ENCODE data around the gene STAG1. TPM values are rescaled to one million over a fixed set of nuclear protein-coding genes. Genes with fewer than 3 reads are reported as not detected.

STAG1 gene
- total RNA-seq, 1 donor from 2014 or later: 57.1 TPM

DNA sequence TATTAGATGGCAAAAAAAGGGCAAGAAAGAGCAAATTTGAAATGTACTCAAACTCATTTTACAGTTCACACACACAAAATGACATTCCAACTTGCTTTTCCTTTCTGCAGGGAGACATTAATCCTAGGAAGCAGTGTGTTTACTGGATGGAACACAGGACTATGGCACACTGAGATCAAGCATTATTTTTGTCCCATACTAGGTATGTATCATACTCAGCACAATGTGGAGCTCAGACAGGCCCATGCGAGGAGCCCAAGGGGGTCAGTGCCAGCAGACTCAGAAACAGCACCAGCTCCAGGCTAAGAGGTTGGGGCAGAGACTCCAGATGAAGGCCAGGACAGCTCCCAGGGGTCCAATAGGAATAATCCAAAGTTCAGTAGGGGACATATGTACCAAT lies 36.0 kb upstream of the STAG1 start:
- CTCF ChIA-PET: no interaction called here
- intact Hi-C loops (cut with micrococcal nuclease): no loop called here
- no peak for DNase-seq

GRCh38 chr3:136787349-136787748 lies 35.2 kb upstream of the STAG1 start:
- Mint-ChIP-seq H3K36me3 (ENCODE audit: low read depth) (no peaks in the 10 kb centered on the region), H3K27ac (no peak overlapping the region), H3K4me3 (no peak overlapping the region), H3K27me3 (peaks cover 4% of the 10 kb centered on the region), H3K9me3 (no peaks in the 10 kb centered on the region), H3K4me1 (peaks cover 4% of the 10 kb centered on the region)
- no peak for TF ChIP-seq CTCF (IDR thresholded peaks at IDR 0.05)
- POLR2A ChIA-PET: no interaction called here
- DNase-seq: no peak
- no peak for ATAC-seq (ENCODE audit: low read depth)
- intact Hi-C loops (cut with micrococcal nuclease): no loop called here
- CTCF ChIA-PET: interaction anchor here (1.0 kb wide), 1 partner anchor 35 kb away, joined by 3 read pairs; no protein-coding TSS in a partner anchor

More for the DNA sequence above, 36.0 kb upstream of the STAG1 start:
- no peak overlapping the region for H3K27ac Mint-ChIP-seq
- peaks cover 4% of the 10 kb centered on the region for H3K27me3 Mint-ChIP-seq
- TF ChIP-seq CTCF (IDR thresholded peaks at IDR 0.05): no peak
- H3K4me3 Mint-ChIP-seq: no peak overlapping the region
- no peaks in the 10 kb centered on the region for H3K36me3 Mint-ChIP-seq (ENCODE audit: low read depth)
- POLR2A ChIA-PET: no interaction called here
- no peak for ATAC-seq (ENCODE audit: low read depth)
- no peaks in the 10 kb centered on the region for H3K9me3 Mint-ChIP-seq
- peaks cover 4% of the 10 kb centered on the region for H3K4me1 Mint-ChIP-seq

DNA sequence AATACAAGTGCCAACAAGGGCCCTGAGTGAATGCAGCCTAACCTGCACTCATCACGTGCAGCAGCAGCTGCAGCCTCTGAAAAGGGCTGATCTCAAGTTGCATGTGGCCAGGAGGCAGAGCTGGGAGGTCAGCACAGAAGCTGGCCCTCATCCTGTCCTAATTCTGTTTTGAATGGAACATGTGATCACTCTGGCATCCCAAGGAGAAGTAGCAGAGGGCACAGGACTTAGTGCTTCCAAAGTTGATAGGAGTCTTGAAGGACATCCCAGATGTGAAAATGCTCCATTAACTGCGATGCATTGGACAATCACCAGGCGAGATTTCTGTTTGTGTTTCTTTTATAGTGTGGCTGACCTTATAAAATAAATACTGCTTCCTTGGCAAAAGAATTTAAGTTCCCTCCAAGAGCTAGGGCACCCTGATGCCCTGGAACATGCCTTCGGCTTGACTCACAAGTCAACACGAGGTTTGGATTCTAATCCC lies 31.6 kb upstream of the STAG1 start:
- CTCF ChIA-PET: no interaction called here

GRCh38 chr3:136780741-136781140 lies 28.6 kb upstream of the STAG1 start:
- ChIA-PET POLR2A (no interaction called here), CTCF (no interaction called here)
- Mint-ChIP-seq H3K4me3 (no peak overlapping the region), H3K9me3 (no peaks in the 10 kb centered on the region), H3K36me3 (ENCODE audit: low read depth) (no peaks in the 10 kb centered on the region), H3K27me3 (no peaks in the 10 kb centered on the region), H3K4me1 (no peaks in the 10 kb centered on the region), H3K27ac (no peak overlapping the region)
- ATAC-seq (ENCODE audit: low read depth) (no peak), DNase-seq (no peak)
- intact Hi-C loops (cut with micrococcal nuclease): no loop called here
- no peak for TF ChIP-seq CTCF (IDR thresholded peaks at IDR 0.05)

More for the DNA sequence above, 31.6 kb upstream of the STAG1 start:
- Mint-ChIP-seq H3K4me1 (peaks cover 4% of the 10 kb centered on the region), H3K27me3 (no peaks in the 10 kb centered on the region), H3K4me3 (no peak overlapping the region), H3K9me3 (no peaks in the 10 kb centered on the region), H3K36me3 (ENCODE audit: low read depth) (no peaks in the 10 kb centered on the region), H3K27ac (no peak overlapping the region)
- intact Hi-C loops (cut with micrococcal nuclease): no loop called here
- DNase-seq (no peak), ATAC-seq (ENCODE audit: low read depth) (no peak)
- TF ChIP-seq CTCF (IDR thresholded peaks at IDR 0.05): no peak
- POLR2A ChIA-PET: no interaction called here

DNA sequence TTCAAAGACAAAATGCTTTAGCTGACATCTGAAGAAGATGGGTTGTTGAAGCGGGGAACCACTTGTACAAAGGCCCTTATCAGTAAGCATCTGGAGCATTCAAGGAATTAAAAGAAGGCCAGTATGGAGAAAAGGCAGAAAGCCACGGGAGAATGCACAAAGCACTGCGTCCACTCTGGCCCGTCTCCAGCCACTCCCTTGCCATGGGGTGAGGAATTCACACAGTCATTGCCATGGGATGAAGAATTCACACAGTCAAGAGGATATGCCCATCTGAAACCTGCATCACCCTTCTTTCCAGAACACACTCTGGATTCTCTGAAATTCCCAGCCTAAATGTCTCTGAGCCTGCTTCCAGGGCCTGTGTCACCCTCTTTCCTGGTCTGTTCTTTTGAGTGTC lies 26.7 kb upstream of the STAG1 start:
- ATAC-seq (ENCODE audit: low read depth): no peak
- Mint-ChIP-seq H3K36me3 (ENCODE audit: low read depth) (no peaks in the 10 kb centered on the region), H3K27me3 (no peaks in the 10 kb centered on the region), H3K27ac (no peak overlapping the region), H3K4me1 (no peaks in the 10 kb centered on the region), H3K9me3 (no peaks in the 10 kb centered on the region), H3K4me3 (no peak overlapping the region)
- intact Hi-C loops (cut with micrococcal nuclease): no loop called here
- DNase-seq: no peak
- POLR2A ChIA-PET: no interaction called here
- CTCF ChIA-PET: no interaction called here
- TF ChIP-seq CTCF (IDR thresholded peaks at IDR 0.05): no peak

All from activated B cell treated with CpG ODN at 0.5 μM for 24 hours (primary cell).